ENCODE results near the gene EIF4A2. TPM values are rescaled to one million over a fixed set of nuclear protein-coding genes. Genes with fewer than 3 reads are reported as not detected.

Gene EIF4A2
- total RNA-seq, 1 experiment from 2014 or later, result 398 TPM

GRCh38 chr3:186800285-186800684 is 16.9 kb downstream of the EIF4A2 start:
- H3K9me3 Mint-ChIP-seq, result no peaks in the 10 kb centered on the region
- Histone ChIP-seq H3K27me3 (ENCODE audit: insufficient read depth, low read length) (no peaks in the 10 kb centered on the region), H2BK20ac (ENCODE audit: low read depth, low read length, poor library complexity, severe bottlenecking) (no peak overlapping the region), H3K27ac (ENCODE audit: insufficient read length, low read depth, low read length) (no peak overlapping the region), H2BK12ac (ENCODE audit: insufficient read length, low read depth, low read length) (no peak overlapping the region), H3K9ac (ENCODE audit: extremely low read depth, insufficient read length, low read length) (no peak overlapping the region), H3K9me3 (ENCODE audit: control insufficient read depth, low read depth, low read length) (no peaks in the 10 kb centered on the region), H4K5ac (ENCODE audit: insufficient read length, low read depth, low read length) (no peak overlapping the region), H3K56ac (ENCODE audit: insufficient read length, low read depth, low read length) (no peak overlapping the region), H2BK5ac (ENCODE audit: insufficient read length, low read length) (no peak overlapping the region), H3K4me2 (ENCODE audit: insufficient read depth, insufficient read length, low read length) (no peak overlapping the region), H4K8ac (replicated peaks; ENCODE audit: insufficient read length, low read depth, low read length) (no peak overlapping the region), H4K20me1 (ENCODE audit: control insufficient read depth, insufficient read depth, insufficient read length) (no peaks in the 10 kb centered on the region), H2AFZ (ENCODE audit: low read length) (no peak overlapping the region), H3T11ph (ENCODE audit: low read length) (no peak overlapping the region), H2BK15ac (ENCODE audit: low read depth, low read length) (no peak overlapping the region), H2AK5ac (ENCODE audit: insufficient read length, low read length) (no peak overlapping the region), H3K4ac (ENCODE audit: low read depth, low read length) (no peak overlapping the region), H3K14ac (ENCODE audit: insufficient read depth, low read length) (no peak overlapping the region), H2BK120ac (ENCODE audit: low read depth, low read length, poor library complexity, severe bottlenecking) (no peak overlapping the region), H3K79me2 (ENCODE audit: insufficient read depth, low read length) (no peaks in the 10 kb centered on the region; the same call in 1 of the 2 replicates), H3K4me1 (ENCODE audit: insufficient read depth, low read length) (no peaks in the 10 kb centered on the region), H3K79me1 (ENCODE audit: insufficient read depth, low read depth, low read length, poor library complexity, severe bottlenecking) (peaks cover 2% of the 10 kb centered on the region), H3K23ac (ENCODE audit: insufficient read length, low read depth, low read length) (no peak overlapping the region), H4K91ac (ENCODE audit: insufficient read length, low read depth, low read length) (no peak overlapping the region), H3K23me2 (ENCODE audit: insufficient read length, low read depth, low read length, poor library complexity, severe bottlenecking) (no peaks in the 10 kb centered on the region), H3K18ac (ENCODE audit: insufficient read length, low read depth, low read length) (no peak overlapping the region)
- no peaks in the 10 kb centered on the region for H3K27me3 Mint-ChIP-seq (ENCODE audit: low read depth)
- H3K4me1 Mint-ChIP-seq, result peaks cover 3 to 7% of the 10 kb centered on the region in 2 experiments; a peak in 2 of 4 replicates
- DNase-seq, result no peak
- peaks cover 47 to 87% (median 86%) of the 10 kb centered on the region in 3 experiments; a peak in 6 of 7 replicates for H3K36me3 Mint-ChIP-seq (ENCODE audit: insufficient read depth in 1 of 3, low read depth in 3 of 3)
- no CpG with 5 or more reads among the region's 1 CpG for WGBS (ENCODE audit: extremely low coverage, insufficient read length, low lambda C conversion rate)
- H3K4me3 Mint-ChIP-seq, result no peak overlapping the region
- no peak for TF ChIP-seq CTCF (conservative IDR thresholded peaks at IDR 0.05)
- H3K27ac Mint-ChIP-seq, result no peak overlapping the region

All from H9 (cell line).